ENCODE data around the gene TSHZ3.

TSHZ3 gene

GRCh38 chr19:31338069-31338776 lies 11.0 kb downstream of the TSHZ3 start:
- DNase-seq: peak; percentile 59 to 80
- peak overlapping the region in 1 of 2 donors; percentile 40 for H3K27ac ChIP-seq
- H3K27me3 ChIP-seq: no peaks in the 10 kb centered on the region
- H3K9me3 ChIP-seq: no peaks in the 10 kb centered on the region
- H3K4me3 ChIP-seq: no peak overlapping the region
- peaks cover 0 to 20% (median 0%) of the 10 kb centered on the region in 4 donors for H3K4me1 ChIP-seq
- no peaks in the 10 kb centered on the region for H3K36me3 ChIP-seq
- intact Hi-C loops (cut with DNase I; ENCODE audit: low total_unique reads): no loop called here
- TF ChIP-seq CTCF (IDR thresholded peaks at IDR 0.05): peak; percentile 54 to 59

GRCh38 chr19:31337008-31337914 lies 12.0 kb downstream of the TSHZ3 start:
- H3K4me1 ChIP-seq: peaks cover 0 to 20% (median 0%) of the 10 kb centered on the region in 4 donors

GRCh38 chr19:31335716-31336115 lies 13.5 kb downstream of the TSHZ3 start:
- no peaks in the 10 kb centered on the region for H3K9me3 ChIP-seq
- intact Hi-C loops (cut with DNase I; ENCODE audit: low total_unique reads): no loop called here
- TF ChIP-seq CTCF (IDR thresholded peaks at IDR 0.05): no peak
- H3K4me1 ChIP-seq: peaks cover 0 to 20% (median 0%) of the 10 kb centered on the region in 4 donors
- H3K4me3 ChIP-seq: no peak overlapping the region
- H3K36me3 ChIP-seq: no peaks in the 10 kb centered on the region
- H3K27me3 ChIP-seq: no peaks in the 10 kb centered on the region
- no peak for DNase-seq
- H3K27ac ChIP-seq: no peak overlapping the region

More at GRCh38 chr19:31337008-31337914, 12.0 kb downstream of the TSHZ3 start:
- Histone ChIP-seq H3K36me3 (no peaks in the 10 kb centered on the region), H3K4me3 (no peak overlapping the region), H3K27ac (peak overlapping the region in 1 of 2 donors; percentile 40), H3K9me3 (no peaks in the 10 kb centered on the region), H3K27me3 (no peaks in the 10 kb centered on the region)
- intact Hi-C loops (cut with DNase I; ENCODE audit: low total_unique reads): no loop called here
- TF ChIP-seq CTCF (IDR thresholded peaks at IDR 0.05): no peak
- DNase-seq: no peak

GRCh38 chr19:31334849-31335624 lies 14.2 kb downstream of the TSHZ3 start:
- no peaks in the 10 kb centered on the region for H3K27me3 ChIP-seq
- peaks cover 0 to 20% (median 0%) of the 10 kb centered on the region in 4 donors for H3K4me1 ChIP-seq
- intact Hi-C loops (cut with DNase I; ENCODE audit: low total_unique reads): no loop called here
- no peaks in the 10 kb centered on the region for H3K9me3 ChIP-seq
- H3K4me3 ChIP-seq: no peak overlapping the region
- DNase-seq: no peak
- no peaks in the 10 kb centered on the region for H3K36me3 ChIP-seq
- TF ChIP-seq CTCF (IDR thresholded peaks at IDR 0.05): no peak
- H3K27ac ChIP-seq: no peak overlapping the region

- intact Hi-C loops (cut with DNase I; ENCODE audit: low total_unique reads): no loop called here
- no peak overlapping the region for H3K27ac ChIP-seq
These were observed 15.0 kb downstream of the TSHZ3 start for GRCh38 chr19:31334101-31334848.

More at GRCh38 chr19:31334101-31334848, 15.0 kb downstream of the TSHZ3 start:
- no peak for TF ChIP-seq CTCF (IDR thresholded peaks at IDR 0.05)
- Histone ChIP-seq H3K36me3 (no peaks in the 10 kb centered on the region), H3K4me1 (peaks cover 0 to 15% (median 0%) of the 10 kb centered on the region in 4 donors), H3K9me3 (no peaks in the 10 kb centered on the region), H3K27me3 (no peaks in the 10 kb centered on the region), H3K4me3 (no peak overlapping the region)
- no peak for DNase-seq

All from tibial artery (tissue), 4 donors.